Ramos (cell line): ENCODE measurements around the gene RNF114.

Experiments
- in situ Hi-C: fragments of 300-500 bp; cut with MboI; formaldehyde crosslinking; loops from one replicate; pipeline ENCODE4 v1.14.3; 2022; ENCODE audit warnings: low sequenced_read_pairs; ENCODE audit not compliant: unreplicated experiment

Gene RNF114

DNA sequence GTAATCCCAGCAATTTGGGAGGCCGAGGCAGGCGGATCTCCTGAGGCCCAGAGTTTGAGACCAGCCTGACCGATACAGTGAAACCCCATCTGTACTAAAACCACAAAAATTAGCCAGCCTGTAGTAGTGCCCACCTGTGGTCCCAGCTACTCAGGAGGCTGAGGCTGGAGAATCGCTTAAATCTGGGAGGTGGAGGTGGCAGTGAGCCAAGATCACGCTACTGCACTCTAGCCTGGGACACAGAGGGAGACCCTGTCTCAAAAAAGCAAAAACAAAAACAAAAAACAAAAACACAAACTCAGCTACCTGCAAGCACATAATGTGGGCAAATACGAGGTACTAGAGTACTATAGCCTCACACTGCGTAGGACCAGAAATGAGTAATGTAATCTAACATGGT lies 17.2 kb upstream of the RNF114 start:
- in situ Hi-C loops, result no loop called here

DNA sequence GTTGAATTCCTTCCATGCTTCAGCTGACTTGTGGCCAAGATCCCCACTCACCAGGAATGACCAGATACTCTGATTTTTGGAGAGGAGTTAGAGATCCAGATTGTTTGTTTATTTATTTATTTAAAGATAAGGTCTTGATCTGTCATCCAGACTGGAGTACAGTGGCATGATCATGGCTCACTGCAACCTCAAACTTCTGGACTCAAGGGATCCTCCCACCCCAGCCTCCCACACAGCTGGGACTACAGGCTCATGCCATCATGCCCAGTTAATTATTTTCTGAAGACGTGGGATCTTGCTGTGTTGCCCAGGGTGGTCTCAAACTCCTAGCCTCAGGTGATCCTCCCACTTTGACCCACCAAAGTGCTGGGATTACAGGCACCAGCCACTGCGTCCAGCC lies 16.7 kb upstream of the RNF114 start:
- in situ Hi-C loops, result no loop called here

DNA sequence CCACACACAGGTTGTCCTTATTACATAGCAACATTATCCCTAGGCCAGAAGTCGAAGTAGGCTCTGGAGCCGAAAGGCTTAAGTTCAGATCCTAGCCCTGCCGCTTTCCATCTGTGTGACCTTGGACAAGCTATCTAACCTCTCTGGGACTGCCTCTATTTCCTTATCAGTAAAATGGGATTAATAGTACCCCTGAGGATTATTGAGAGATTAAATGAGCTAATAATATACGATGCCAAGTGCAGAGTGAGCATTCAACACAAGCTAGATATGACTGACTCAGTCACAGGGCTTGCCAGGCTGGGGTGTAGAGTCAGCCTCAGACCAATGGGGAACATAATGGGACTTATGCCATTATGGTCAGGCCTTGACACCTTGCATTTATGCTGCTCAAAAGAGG lies 11.9 kb upstream of the RNF114 start:
- in situ Hi-C loops, result no loop called here

DNA sequence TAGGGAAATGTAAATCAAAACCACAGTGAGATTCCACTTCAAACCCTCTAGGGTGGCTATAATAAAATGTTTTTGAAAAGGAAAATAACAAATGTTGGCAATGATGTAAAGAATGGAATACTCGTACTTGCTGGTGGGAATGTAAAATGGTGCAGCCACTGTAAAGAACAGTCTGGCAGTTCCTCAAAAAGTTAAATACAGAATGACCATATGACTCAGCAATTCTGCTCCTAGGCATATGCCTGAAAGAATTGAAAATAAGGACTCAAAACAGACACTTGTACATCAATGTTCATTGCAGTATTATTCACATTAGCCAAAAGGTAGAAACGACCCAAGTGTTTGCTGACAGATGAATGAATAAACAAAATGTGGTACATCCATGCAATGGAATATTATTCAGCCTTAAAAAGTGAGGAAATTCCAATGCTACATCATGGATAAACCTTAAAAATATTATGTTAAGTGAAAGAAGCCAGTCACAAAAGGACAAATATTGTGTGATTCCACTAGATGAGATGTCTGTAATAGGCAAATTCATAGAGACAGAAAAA lies 10.2 kb upstream of the RNF114 start:
- in situ Hi-C loops, result no loop called here

DNA sequence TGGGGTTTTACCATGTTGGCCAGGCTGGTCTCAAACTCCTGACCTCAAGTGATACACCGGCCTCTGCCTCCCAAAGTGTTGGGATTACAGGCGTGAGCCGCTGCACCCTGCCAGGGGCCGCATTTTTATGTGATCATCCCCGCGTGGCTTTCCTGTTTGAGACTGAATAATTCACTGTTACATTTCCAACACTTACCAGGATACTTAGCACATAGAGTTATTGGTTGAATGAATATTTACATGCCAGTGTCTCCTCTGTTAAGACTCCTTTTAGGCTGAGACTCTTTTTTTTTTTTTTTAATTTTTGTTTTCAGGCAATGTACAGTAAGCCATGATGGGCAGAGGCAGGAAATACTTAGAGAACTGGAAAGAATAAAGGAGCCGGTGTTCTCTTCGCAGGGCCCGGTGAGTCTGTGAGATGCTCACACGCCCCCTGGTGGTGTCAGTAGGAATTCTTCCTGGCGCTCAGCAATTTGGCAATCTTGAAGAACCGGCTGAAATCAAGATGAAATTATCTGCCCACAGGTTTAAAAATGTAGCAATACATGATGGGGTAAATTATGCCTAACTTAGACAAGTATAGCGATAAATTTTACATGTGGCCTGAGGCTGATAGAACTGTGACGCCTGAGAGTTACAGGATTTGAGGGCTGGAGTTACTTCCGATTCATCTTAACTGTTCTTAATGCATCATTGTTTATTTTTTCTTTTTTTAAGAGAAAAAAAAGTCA lies 7.6 kb upstream of the RNF114 start:
- in situ Hi-C loops, result no loop called here

DNA sequence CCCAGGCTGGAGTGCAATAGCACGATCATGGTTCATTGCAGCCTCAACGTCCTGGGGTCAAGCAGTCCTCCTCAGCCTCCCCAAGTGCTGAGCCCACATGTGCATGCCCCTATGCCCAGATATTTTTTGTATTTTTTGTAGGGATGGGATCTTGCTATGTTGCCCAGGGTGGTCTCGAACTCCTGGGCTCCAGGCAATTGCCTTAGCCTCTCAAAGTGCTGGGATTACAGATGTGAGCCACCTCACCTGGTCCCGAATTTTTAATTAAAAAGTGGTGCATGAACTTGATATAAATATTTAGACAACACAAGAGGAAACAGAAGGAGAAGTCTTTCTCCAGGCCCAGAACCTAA lies 7.1 kb upstream of the RNF114 start:
- in situ Hi-C loops, result no loop called here

DNA sequence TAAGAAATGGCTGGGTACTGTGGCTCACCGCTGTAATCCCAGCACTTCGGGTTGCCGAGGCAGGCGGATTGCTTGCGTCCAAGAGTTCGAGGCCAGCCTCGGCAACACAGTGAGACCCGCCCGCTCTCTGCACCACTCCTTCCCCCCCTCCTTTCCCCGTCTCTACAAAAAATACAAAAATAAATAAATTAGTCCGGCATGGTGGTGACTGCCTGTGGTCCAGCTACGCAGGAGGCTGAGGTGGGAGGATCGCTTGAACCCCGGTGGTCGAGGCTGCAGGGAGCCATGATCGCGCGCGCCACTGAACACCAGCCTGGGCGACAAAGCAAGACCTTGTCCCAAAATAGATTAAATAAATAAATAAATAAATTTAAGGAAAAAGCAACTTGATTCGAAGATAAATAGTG lies 448 bp upstream of the RNF114 start:
- in situ Hi-C loops, result no loop called here

DNA sequence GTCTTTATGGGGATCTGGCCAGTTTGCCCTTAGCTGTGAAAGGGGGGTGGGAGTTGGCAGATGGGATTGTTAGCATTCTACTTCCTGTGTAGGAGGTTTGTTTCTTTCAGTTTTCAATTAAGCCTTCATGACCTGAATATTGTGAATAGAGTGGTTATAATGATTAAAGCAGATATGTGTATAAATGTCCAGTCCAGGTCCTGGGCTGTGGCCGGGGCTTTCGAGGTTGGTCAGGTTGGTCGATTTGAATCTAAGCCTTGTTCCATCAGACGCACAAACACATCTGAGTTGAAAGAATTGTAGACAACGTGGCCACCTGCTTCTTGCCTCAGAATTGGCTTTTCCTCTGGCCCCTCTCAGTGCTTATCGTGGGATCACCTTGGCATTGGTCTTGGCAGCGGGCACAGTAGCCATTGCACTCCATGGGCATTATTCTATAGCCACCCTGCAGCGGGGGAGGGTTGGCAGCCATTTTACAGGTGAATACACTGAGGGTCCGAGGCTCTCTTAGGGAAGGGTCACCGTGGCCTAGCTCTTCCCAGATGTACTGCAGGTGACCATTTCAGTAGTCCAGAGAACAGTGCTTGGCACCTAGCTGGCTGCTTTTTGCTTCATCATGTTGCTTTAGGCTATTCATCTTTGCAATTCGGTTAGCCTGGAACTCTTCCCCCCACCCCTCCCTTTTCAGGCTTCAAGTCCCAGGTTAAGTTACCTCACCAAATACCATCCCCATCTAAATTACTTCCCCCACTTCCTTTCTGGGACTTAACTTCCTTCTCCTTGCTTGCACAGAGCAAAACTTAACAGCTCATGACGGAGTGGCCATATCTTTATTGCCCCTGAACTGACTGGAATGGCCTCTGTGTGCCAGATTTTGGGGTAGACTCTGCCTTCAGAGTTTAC lies 1.1 kb downstream of the RNF114 start:
- in situ Hi-C loops, result no loop called here

DNA sequence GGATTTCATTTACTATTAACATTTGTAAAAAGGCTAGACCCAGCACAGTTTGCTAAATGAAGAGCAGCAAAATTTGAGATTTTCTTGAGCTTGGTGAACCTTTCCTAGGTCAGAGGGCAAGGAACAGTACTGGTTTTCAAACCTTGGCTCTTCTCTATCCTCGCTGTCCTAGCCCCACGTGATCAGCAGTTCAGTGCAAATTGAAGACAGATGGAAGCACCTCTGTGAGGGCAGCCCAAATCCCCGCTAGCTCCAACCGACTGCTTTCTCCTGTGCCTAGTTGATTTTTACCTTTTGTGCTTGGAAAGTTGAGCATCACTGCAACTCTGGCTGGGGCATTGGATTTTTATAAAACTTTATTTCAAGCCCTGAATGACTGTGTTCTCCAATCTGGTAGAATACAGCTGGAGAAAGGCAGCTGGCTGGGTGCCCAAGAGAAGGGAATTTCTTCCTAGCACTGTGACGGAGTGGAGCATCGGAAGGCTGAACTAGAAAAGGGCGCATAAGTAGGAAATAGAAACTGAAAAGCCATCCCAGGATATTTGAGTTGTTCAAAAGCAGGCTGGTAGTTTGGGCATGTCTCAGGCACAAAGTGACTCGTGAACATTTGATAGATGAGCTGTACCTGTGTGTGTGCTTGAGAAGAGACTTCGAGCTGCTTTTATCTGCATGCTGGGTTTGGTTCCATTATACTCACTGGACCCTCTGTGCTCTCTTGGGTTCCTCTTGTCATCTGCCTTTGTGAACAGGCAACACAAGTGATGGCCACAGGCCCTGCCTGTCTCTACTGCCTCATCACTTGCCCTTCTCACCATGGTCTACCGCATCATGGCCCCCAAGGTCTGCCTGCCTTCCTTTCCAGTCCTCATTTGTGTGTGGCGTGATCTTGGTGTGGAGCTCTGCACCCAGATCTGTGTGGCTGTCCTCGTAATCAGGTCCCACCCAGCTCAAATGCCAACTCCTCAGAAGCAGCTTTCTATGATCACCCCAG lies 2.3 kb downstream of the RNF114 start:
- in situ Hi-C loops, result no loop called here

DNA sequence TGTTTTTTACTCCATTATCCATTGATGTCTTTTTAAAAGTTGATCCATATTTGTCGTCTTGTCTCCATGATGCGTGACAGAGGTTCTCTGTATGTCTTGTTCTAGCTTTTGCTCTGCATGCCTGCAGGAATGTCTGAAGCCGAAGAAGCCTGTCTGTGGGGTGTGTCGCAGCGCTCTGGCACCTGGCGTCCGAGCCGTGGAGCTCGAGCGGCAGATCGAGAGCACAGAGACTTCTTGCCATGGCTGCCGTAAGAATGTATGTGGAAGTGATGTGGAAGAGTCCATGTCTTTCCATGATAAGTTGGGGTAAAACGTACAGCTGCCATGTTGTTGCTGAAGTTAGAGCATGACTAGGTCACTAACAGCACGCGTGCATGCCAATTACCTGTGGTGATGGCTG lies 5.3 kb downstream of the RNF114 start:
- in situ Hi-C loops, result no loop called here

DNA sequence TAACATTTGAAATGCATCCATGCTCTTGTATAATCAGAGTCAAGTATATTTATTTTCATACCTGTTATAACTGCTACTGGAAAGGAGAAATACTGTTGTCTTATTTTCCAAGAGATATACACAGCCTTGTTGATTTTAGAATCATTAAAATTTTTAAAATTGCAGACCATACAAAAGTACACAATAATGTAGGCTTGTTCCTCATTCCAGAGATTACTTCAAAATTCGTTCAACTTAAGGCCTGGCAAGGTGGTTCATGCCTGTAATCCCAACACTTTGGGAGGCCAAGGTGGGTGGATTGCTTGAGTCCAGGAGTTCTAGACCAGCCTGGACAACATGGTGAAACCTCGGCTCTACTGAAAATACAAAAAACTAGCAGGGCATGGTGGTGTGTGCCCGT lies 6.1 kb downstream of the RNF114 start:
- in situ Hi-C loops, result no loop called here

DNA sequence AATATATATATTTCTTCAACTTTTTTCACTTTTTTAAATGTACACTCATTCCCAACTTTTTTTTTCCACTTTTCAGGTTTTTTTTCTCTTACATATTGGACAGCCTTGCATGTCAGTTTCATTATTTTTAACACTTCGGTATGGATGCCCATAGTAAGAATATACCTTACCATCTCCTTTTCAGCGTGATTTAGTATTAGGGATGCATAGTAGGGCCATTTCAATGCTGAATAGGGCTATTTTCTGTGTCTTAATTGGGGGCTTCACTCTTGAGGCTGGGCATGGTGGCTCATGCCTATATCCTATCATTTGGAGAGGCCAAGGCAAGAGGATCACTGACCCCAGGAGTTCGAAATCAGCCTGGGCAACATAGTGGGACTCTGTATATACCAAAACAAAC lies 6.7 kb downstream of the RNF114 start:
- in situ Hi-C loops, result no loop called here

DNA sequence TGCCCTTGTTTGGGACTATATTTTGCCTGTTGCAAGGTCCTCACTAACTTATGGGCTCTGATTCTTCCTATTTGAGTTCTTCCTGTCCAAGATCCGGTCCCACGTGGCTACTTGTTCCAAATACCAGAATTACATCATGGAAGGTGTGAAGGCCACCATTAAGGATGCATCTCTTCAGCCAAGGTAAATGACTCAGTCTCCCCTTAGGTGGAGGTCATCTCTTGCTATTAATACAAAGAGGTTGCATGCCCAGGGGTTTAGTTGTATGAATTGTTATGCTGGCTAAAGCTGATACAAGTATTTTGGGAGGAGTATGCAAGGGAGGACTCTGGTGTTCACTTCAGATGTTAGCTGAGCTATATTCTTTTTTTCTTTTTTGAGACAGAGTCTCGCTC lies 9.1 kb downstream of the RNF114 start:
- in situ Hi-C loops, result no loop called here

DNA sequence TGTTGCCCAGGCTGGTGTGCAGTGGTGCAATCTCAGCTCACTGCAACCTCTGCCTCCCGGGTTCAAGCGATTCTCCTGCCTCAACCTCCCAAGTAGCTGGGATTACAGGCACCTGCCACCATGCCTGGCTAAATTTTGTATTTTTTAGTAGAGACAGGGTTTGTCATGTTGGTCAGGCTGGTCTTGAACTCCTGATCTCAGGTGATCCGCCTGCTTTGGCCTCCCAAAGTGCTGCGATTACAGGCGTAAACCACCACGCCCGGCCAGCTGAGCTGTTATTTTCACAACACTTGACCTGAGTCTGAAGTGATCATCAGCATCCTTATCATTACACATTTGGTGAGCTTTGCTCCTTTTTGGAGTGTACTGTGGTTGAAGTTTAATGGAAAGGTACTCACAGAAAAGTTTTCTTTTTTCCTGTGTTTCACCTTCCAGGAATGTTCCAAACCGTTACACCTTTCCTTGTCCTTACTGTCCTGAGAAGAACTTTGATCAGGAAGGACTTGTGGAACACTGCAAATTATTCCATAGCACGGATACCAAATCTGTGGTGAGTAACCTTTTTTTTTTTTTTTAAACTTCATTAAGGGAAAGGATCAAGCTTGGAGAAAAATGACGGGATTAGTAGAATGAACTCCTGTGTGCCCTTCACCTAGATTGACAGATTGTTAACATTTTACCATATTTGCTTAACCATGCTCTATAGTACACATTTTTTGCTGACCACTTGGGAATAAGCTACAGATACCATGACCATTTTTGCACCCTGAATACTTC lies 9.7 kb downstream of the RNF114 start:
- in situ Hi-C loops, result no loop called here

DNA sequence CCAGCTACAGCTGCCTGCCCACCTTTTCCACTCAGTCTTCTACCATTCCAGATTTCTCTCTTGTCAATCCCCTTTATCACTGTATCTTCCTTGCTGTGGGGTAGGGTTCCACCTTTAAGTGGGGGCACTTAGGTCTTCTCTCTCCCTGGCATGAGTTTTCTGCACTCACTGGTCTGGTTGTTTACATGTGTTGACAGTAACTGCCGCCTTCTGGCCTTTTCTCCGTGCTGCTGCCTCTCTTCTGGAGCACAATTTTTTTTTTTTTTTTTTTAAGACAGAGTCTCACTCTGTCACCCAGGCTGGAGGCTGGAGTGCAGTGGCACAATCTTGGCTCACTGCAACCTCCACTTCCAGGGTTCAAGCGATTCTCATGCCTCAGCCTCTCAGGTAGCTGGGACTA lies 12.0 kb downstream of the RNF114 start:
- in situ Hi-C loops, result no loop called here

DNA sequence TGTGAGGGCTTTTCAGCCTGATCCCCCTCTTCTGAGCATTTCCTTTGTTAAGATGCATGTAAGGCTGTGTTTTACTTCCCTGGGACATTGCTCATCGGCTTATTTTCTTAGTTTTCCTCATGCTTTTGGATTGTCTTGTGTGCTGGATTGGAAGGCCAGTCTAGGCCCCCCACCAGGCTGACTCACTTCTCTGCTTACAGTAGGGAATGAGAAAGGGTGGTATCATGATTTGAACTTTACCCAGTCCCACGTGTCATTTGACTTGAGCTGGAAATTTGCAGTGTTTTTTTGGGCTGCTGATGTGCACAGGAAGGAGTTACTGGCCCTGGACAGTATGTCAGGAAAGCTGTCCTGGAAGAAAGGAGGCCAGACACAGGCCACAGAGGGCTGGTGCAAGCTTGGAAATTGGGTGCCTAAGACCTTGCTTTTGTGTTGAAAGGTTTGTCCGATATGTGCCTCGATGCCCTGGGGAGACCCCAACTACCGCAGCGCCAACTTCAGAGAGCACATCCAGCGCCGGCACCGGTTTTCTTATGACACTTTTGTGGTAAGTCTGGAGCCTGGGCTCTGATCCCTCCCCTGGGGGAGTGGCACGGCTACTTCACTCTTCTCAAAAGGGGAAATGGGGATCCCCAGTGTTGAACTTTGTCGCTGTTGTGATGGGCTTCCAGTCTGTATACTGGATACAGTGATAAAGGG lies 12.8 kb downstream of the RNF114 start:
- in situ Hi-C loops, result no loop called here

DNA sequence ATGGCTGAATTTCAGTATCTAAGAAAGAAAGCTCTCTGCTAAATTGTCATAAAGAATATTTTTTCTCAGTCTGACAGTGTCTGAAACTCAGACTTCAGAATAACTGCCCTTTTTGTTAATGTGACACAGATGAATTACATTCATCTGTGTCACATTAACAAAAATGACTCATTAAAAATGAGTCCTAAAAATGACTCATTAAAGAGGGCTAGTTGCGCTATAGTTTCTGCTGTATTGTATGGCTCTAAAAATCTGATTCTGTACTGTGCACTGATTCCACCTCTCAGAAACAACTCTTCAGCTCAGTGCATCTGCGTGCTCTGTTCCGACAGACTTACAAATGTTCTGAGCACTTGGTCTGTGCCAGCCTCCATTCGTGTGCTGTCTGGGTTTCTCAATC lies 15.0 kb downstream of the RNF114 start:
- in situ Hi-C loops, result loop anchor here (25.0 kb wide), 1 partner anchor 511 kb away; no protein-coding TSS in a partner anchor

DNA sequence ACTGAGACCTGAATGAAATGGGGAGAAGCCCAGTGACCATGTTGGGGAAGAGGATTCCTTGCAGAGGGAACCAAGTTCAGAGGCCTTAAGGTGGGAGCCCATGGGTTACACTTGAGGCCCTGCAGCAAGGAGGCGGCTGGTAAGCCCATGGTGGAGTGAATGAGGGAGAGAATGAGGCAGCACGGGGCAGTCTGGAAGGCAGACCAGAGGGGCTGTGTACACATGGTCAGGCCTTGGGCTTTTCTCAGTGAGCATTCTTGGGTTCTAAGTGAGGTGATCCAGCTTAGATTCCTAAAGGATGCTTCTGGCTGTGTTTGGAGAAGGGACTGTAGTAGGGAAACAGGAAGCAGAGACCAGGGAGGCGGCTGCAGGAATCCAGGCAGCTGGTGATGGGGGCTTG lies 19.0 kb downstream of the RNF114 start:
- in situ Hi-C loops, result loop anchor here (25.0 kb wide), 1 partner anchor 507 kb away; no protein-coding TSS in a partner anchor
